Measurements from ENCODE around the gene GLT1D1.

The GLT1D1 gene

GRCh38 chr12:128940974-128941373 is 87.7 kb downstream of the GLT1D1 start:
- no peaks in the 10 kb centered on the region for H3K9me3 Mint-ChIP-seq (ENCODE audit: low read depth)
- no peak overlapping the region for H3K27ac Mint-ChIP-seq
- H3K36me3 Mint-ChIP-seq = no peaks in the 10 kb centered on the region
- peaks cover 2% of the 10 kb centered on the region for H3K27me3 Mint-ChIP-seq
- H3K4me3 Mint-ChIP-seq = no peak overlapping the region
- H3K4me1 Mint-ChIP-seq (ENCODE audit: low read depth) = no peaks in the 10 kb centered on the region

DNA sequence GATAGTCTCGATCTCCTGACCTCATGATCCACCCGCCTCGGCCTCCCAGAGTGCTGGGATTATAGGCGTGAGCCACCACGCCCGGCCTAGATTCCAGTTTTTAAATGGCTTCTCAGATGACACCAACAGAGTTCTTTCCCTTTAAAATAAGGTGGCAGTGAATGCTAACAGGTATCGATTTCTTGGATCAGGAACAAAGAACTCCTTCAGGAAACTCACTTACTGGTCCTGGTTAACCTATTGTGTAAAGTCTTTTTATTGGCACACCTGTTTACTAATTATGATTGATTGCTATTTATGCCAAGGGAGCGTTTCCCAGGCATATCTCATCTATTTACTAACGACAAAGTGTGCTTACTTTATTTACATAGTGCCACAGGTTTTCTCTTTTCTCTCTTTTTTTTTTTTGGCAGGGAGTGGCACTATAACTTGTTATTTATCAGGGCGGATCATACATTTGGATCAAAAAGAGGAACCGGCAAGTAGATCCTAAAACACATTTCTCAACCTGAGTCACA is 89.7 kb downstream of the GLT1D1 start:
- H3K36me3 Mint-ChIP-seq = no peaks in the 10 kb centered on the region
- H3K27ac Mint-ChIP-seq = no peak overlapping the region
- H3K27me3 Mint-ChIP-seq = peaks cover 2% of the 10 kb centered on the region
- no peak overlapping the region for H3K4me3 Mint-ChIP-seq
- no peaks in the 10 kb centered on the region for H3K9me3 Mint-ChIP-seq (ENCODE audit: low read depth)
- no peaks in the 10 kb centered on the region for H3K4me1 Mint-ChIP-seq (ENCODE audit: low read depth)

GRCh38 chr12:128944956-128945355 is 91.7 kb downstream of the GLT1D1 start:
- no peaks in the 10 kb centered on the region for H3K36me3 Mint-ChIP-seq
- H3K27ac Mint-ChIP-seq = no peak overlapping the region
- H3K9me3 Mint-ChIP-seq (ENCODE audit: low read depth) = no peaks in the 10 kb centered on the region
- peaks cover 2% of the 10 kb centered on the region for H3K27me3 Mint-ChIP-seq
- H3K4me1 Mint-ChIP-seq (ENCODE audit: low read depth) = no peaks in the 10 kb centered on the region
- H3K4me3 Mint-ChIP-seq = no peak overlapping the region

- Mint-ChIP-seq H3K9me3 (ENCODE audit: low read depth) (no peaks in the 10 kb centered on the region), H3K4me1 (ENCODE audit: low read depth) (no peaks in the 10 kb centered on the region), H3K27me3 (peaks cover 2% of the 10 kb centered on the region), H3K4me3 (no peak overlapping the region), H3K36me3 (no peaks in the 10 kb centered on the region), H3K27ac (no peak overlapping the region)
These were observed 93.9 kb downstream of the GLT1D1 start for GRCh38 chr12:128947209-128947608.

DNA sequence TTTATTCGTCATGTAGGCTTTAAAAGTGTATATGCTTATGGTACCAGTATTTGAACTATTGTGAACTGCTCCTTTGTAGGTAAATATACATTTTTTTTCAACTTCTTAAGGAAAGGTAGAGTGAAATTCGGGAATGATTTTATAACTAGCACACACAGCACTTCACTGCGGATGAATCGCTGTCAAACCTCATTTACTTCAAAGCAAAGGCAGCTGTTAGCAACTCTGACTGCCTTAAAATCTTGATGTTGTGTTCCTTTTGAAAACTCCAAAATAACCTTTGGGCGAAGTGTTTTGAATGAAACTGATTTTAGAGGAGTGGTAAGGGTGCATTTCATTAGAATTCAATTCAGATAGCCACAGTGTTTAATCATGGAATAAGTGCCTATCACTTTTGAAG is 95.8 kb downstream of the GLT1D1 start:
- H3K4me3 Mint-ChIP-seq = no peak overlapping the region
- no peaks in the 10 kb centered on the region for H3K4me1 Mint-ChIP-seq (ENCODE audit: low read depth)
- H3K27ac Mint-ChIP-seq = no peak overlapping the region
- H3K36me3 Mint-ChIP-seq = no peaks in the 10 kb centered on the region
- H3K27me3 Mint-ChIP-seq = no peaks in the 10 kb centered on the region
- no peaks in the 10 kb centered on the region for H3K9me3 Mint-ChIP-seq (ENCODE audit: low read depth)

DNA sequence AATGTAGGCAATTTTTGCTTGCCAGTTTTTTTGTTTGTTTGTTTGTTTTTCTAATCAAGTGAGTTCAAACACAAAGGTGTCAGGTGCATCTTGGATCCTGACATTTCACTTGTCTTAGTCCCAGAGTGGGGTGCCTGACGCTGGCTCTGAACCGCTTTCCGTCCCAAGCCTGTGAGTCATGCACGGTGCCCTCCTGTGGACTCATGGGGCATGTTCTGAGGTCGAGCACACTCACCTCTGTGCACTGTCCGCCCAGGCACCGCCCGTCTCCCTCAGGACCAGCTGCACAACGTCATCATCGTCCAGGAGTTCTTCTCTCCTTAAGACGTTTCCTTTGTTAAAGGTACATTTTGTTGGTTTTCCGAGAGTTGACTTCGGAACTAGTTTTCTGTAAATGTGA is 98.2 kb downstream of the GLT1D1 start:
- H3K27ac Mint-ChIP-seq = no peak overlapping the region
- no peak overlapping the region for H3K4me3 Mint-ChIP-seq
- no peaks in the 10 kb centered on the region for H3K4me1 Mint-ChIP-seq (ENCODE audit: low read depth)
- no peaks in the 10 kb centered on the region for H3K9me3 Mint-ChIP-seq (ENCODE audit: low read depth)
- H3K36me3 Mint-ChIP-seq = no peaks in the 10 kb centered on the region
- no peaks in the 10 kb centered on the region for H3K27me3 Mint-ChIP-seq

DNA sequence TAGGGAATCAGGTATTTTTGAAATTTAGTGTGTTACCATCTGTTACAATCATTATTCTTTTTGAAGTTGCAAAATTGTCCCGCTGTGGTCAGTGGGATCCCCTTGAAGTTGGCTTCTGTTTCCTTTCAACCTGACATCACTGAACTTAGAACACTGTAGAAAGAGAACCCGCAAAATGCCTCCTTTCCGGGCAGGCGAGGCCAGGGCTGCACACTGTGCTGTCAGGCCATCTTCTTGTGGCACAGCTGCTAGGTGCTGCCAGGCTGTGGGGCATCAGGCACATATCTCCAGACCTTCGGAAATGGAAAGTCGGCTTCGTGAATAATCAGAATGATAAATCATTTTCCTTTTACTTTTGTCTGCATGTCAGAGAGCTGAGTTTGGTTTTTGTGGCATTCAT is 103.5 kb downstream of the GLT1D1 start:
- no peaks in the 10 kb centered on the region for H3K36me3 Mint-ChIP-seq
- peaks cover 4% of the 10 kb centered on the region for H3K27me3 Mint-ChIP-seq
- no peak overlapping the region for H3K4me3 Mint-ChIP-seq
- H3K4me1 Mint-ChIP-seq (ENCODE audit: low read depth) = no peaks in the 10 kb centered on the region
- H3K27ac Mint-ChIP-seq = no peak overlapping the region
- H3K9me3 Mint-ChIP-seq (ENCODE audit: low read depth) = peaks cover 6% of the 10 kb centered on the region

GRCh38 chr12:128959901-128960300 is 106.6 kb downstream of the GLT1D1 start:
- Mint-ChIP-seq H3K4me1 (ENCODE audit: low read depth) (no peaks in the 10 kb centered on the region), H3K36me3 (no peaks in the 10 kb centered on the region), H3K4me3 (no peak overlapping the region), H3K9me3 (ENCODE audit: low read depth) (peaks cover 9% of the 10 kb centered on the region), H3K27me3 (peaks cover 4% of the 10 kb centered on the region), H3K27ac (no peak overlapping the region)

DNA sequence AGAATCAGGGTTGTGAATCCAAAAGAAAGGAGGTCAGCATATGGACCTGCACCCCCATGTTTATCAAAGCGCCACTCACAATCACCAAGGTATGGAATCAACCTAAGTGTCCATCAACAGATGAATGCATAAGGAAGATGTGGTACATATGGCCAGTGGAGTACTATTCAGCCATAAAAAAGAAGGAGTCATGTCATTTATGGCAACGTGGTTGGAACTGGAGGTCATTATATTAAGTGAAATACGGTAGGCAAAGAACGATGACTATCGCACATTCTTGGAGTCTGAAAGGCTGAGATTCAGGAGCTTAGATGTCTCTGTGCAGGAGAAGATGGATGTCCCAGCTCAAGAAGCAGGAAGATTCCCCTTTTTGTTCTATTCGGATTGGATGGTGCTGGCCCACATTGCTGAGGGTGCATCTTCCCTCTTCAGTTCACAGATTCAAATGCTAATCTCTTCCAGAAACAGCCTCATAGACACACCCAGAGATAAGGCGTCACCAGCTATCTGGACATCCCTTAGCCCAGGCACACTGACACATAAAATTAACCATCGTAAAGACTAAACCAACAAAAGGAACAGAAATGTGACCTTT is 108.1 kb downstream of the GLT1D1 start:
- Mint-ChIP-seq H3K36me3 (no peaks in the 10 kb centered on the region), H3K27me3 (peaks cover 4% of the 10 kb centered on the region), H3K4me1 (ENCODE audit: low read depth) (no peaks in the 10 kb centered on the region), H3K27ac (no peak overlapping the region), H3K4me3 (no peak overlapping the region), H3K9me3 (ENCODE audit: low read depth) (peaks cover 9% of the 10 kb centered on the region)

DNA sequence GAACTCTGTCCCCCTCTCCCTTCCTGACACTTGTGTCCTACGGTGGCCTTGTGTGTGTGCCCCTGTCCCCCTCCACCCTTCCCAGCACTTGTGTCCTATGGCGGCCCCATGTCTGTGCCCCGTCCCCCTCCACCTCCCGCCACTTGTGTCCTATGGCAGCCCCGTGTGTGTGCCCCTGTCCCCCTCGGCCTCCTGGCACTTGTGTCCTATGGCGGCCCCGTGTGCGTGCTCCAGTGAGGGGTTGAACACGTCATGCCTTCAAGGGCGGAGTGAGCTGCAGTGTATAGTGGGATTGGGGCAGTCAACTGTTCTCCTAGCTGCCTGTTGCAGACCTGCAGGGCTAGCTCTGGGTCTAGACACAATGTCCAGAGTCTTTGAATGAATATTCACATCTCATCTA is 108.7 kb downstream of the GLT1D1 start:
- Mint-ChIP-seq H3K4me1 (ENCODE audit: low read depth) (no peaks in the 10 kb centered on the region), H3K27ac (no peak overlapping the region), H3K4me3 (no peak overlapping the region), H3K36me3 (no peaks in the 10 kb centered on the region), H3K9me3 (ENCODE audit: low read depth) (peaks cover 9% of the 10 kb centered on the region), H3K27me3 (peaks cover 3% of the 10 kb centered on the region)

- Mint-ChIP-seq H3K4me3 (no peak overlapping the region), H3K4me1 (ENCODE audit: low read depth) (no peaks in the 10 kb centered on the region), H3K9me3 (ENCODE audit: low read depth) (peaks cover 7% of the 10 kb centered on the region), H3K27me3 (peaks cover 1% of the 10 kb centered on the region), H3K27ac (no peak overlapping the region), H3K36me3 (no peaks in the 10 kb centered on the region)
These were observed 113.0 kb downstream of the GLT1D1 start for GRCh38 chr12:128966203-128966810.

GRCh38 chr12:128968668-128969067 is 115.4 kb downstream of the GLT1D1 start:
- Mint-ChIP-seq H3K27ac (no peak overlapping the region), H3K27me3 (peaks cover 8% of the 10 kb centered on the region), H3K4me1 (ENCODE audit: low read depth) (no peaks in the 10 kb centered on the region), H3K4me3 (no peak overlapping the region), H3K36me3 (no peaks in the 10 kb centered on the region), H3K9me3 (ENCODE audit: low read depth) (peaks cover 3% of the 10 kb centered on the region)

- Mint-ChIP-seq H3K9me3 (ENCODE audit: low read depth) (peaks cover 1% of the 10 kb centered on the region), H3K27me3 (peaks cover 10% of the 10 kb centered on the region), H3K36me3 (no peaks in the 10 kb centered on the region), H3K27ac (no peak overlapping the region), H3K4me1 (ENCODE audit: low read depth) (no peaks in the 10 kb centered on the region), H3K4me3 (no peak overlapping the region)
These were observed 116.3 kb downstream of the GLT1D1 start for GRCh38 chr12:128969480-128970055.

DNA sequence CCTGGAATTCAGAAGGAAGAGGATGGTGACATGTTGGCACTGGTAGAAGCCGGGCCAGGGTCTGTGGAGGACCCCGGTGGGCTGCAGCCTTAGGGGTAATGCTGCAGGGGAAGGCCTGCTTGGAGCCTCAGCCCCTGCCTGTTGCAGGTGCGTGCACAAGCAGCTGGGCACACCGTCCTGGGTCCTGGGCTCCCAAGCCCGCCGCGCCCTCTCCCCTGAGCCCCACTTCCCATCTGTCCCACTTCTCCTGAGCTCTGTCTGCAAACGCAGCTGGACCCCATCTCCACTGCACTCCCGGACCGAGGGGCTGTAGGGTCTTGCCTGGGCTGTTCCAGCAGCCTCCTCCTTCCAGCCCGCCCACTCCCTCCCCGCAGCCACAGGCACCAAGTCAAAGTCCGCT is 116.8 kb downstream of the GLT1D1 start:
- no peak overlapping the region for H3K27ac Mint-ChIP-seq
- H3K36me3 Mint-ChIP-seq = no peaks in the 10 kb centered on the region
- no peaks in the 10 kb centered on the region for H3K4me1 Mint-ChIP-seq (ENCODE audit: low read depth)
- H3K9me3 Mint-ChIP-seq (ENCODE audit: low read depth) = no peaks in the 10 kb centered on the region
- peaks cover 10% of the 10 kb centered on the region for H3K27me3 Mint-ChIP-seq
- no peak overlapping the region for H3K4me3 Mint-ChIP-seq

GRCh38 chr12:128970941-128971340 is 117.7 kb downstream of the GLT1D1 start:
- H3K27me3 Mint-ChIP-seq = peaks cover 13% of the 10 kb centered on the region
- H3K4me1 Mint-ChIP-seq (ENCODE audit: low read depth) = no peaks in the 10 kb centered on the region
- H3K36me3 Mint-ChIP-seq = no peaks in the 10 kb centered on the region
- H3K4me3 Mint-ChIP-seq = no peak overlapping the region
- H3K9me3 Mint-ChIP-seq (ENCODE audit: low read depth) = no peaks in the 10 kb centered on the region
- H3K27ac Mint-ChIP-seq = no peak overlapping the region

DNA sequence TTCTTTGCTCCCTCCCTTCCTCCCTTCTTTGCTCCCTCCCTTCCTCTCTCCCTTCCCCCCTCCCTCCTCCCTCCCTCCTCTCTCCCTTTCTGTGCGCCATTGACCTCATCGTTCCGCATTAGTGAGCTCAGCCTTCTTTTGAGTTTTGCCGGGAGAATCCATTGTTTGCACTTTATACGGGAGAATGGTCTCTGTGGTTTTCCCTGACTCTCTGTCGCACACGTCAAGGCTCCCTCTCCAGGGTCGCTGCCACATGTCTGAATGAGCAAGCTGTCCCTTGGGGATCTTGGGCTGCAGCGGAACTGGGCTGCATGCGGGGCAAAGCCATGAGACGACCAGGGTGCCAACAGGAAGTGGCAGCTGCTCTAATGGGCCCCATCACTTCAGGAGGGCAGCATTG is 118.5 kb downstream of the GLT1D1 start:
- H3K27ac Mint-ChIP-seq = no peak overlapping the region
- H3K4me3 Mint-ChIP-seq = no peak overlapping the region
- H3K36me3 Mint-ChIP-seq = no peaks in the 10 kb centered on the region
- H3K4me1 Mint-ChIP-seq (ENCODE audit: low read depth) = no peaks in the 10 kb centered on the region
- no peaks in the 10 kb centered on the region for H3K9me3 Mint-ChIP-seq (ENCODE audit: low read depth)
- H3K27me3 Mint-ChIP-seq = peaks cover 13% of the 10 kb centered on the region

Data from activated naive CD8-positive, alpha-beta T cell (primary cell).